Activated naive CD8-positive, alpha-beta T cell (primary cell): Measurements from ENCODE around the gene PAPPA.

Experiments
- H3K27ac Mint-ChIP-seq: one replicate; pipeline ENCODE4 v1.8.0; 2021; ENCODE audit warnings: mixed read lengths
- H3K27me3 Mint-ChIP-seq: one replicate; pipeline ENCODE4 v1.8.0; 2021; ENCODE audit warnings: mixed read lengths
- H3K36me3 Mint-ChIP-seq: one replicate; pipeline ENCODE4 v1.8.0; 2021; ENCODE audit warnings: mixed read lengths
- H3K4me1 Mint-ChIP-seq: one replicate; pipeline ENCODE4 v1.8.0; 2021; ENCODE audit warnings: low read depth, mixed read lengths
- H3K4me3 Mint-ChIP-seq: one replicate; pipeline ENCODE4 v1.8.0; 2021; ENCODE audit warnings: mild to moderate bottlenecking, mixed read lengths
- H3K9me3 Mint-ChIP-seq: one replicate; pipeline ENCODE4 v1.8.0; 2021; ENCODE audit warnings: low read depth, mixed read lengths

The PAPPA gene

DNA sequence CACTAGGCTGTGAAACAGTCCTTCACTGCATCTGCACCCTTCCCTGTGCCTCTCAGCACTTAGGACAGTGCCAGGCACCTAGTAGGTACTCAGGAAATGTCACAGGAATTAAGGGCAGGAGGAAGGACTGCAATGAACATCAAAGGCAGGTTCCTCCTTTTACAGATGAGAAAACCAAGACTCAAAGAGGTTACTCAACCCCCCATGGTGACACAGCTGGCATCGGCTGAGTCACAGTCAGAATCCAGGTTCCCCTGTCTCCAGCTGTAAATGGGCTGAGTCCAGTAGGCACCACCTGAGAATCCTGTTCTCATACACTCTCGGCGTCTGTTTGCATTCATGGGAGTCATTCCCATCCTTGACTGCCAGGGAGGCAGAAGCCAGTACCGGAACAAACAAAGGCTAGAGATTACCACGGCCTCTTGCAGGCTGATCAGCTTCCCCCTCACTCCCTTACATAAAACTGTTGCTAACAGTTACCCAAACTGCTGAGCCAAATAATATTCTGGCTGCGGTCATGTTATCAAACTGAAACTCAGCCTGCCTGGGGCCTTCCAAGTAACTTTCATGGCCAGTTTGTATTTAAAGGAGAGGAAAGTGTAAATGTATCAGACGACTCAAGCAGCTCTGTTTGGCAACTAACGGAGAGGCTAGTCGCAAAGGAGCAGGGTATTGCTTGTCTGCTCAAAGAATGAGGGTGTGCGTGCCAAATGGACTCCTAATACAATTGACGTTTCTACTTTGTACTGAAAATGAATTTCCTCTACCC lies 201.7 kb downstream of the PAPPA start:
- Mint-ChIP-seq H3K9me3 (no peaks in the 10 kb centered on the region), H3K27ac (no peak overlapping the region), H3K4me3 (no peak overlapping the region), H3K36me3 (no peaks in the 10 kb centered on the region), H3K4me1 (no peaks in the 10 kb centered on the region), H3K27me3 (no peaks in the 10 kb centered on the region)

GRCh38 chr9:116358251-116358650 lies 204.7 kb downstream of the PAPPA start:
- Mint-ChIP-seq H3K27ac (no peak overlapping the region), H3K27me3 (no peaks in the 10 kb centered on the region), H3K9me3 (no peaks in the 10 kb centered on the region), H3K4me1 (no peaks in the 10 kb centered on the region), H3K4me3 (no peak overlapping the region), H3K36me3 (no peaks in the 10 kb centered on the region)

GRCh38 chr9:116360016-116360415 lies 206.4 kb downstream of the PAPPA start:
- Mint-ChIP-seq H3K9me3 (no peaks in the 10 kb centered on the region), H3K4me3 (no peak overlapping the region), H3K27ac (no peak overlapping the region), H3K27me3 (no peaks in the 10 kb centered on the region), H3K4me1 (no peaks in the 10 kb centered on the region), H3K36me3 (no peaks in the 10 kb centered on the region)

DNA sequence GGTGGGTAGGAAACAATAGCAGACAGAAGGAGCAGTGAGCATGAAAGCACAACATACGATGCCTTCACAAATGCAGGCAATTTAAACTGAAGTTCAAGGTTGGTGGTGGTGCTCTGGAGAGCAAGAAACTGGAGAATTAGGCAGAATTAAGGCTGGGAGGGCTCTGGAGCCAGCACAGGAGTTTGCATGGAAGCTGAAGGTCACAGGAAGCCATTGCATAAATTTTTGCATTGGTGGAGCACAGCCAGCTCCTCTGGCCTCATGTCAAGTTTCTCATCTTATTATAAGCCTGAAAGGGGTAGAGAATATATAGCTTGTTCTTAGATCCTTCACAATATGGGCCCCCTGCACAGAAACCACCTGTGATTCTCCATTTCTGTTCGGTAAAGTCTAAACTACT lies 207.4 kb downstream of the PAPPA start:
- Mint-ChIP-seq H3K36me3 (no peaks in the 10 kb centered on the region), H3K9me3 (no peaks in the 10 kb centered on the region), H3K4me3 (no peak overlapping the region), H3K4me1 (no peaks in the 10 kb centered on the region), H3K27me3 (no peaks in the 10 kb centered on the region), H3K27ac (no peak overlapping the region)

DNA sequence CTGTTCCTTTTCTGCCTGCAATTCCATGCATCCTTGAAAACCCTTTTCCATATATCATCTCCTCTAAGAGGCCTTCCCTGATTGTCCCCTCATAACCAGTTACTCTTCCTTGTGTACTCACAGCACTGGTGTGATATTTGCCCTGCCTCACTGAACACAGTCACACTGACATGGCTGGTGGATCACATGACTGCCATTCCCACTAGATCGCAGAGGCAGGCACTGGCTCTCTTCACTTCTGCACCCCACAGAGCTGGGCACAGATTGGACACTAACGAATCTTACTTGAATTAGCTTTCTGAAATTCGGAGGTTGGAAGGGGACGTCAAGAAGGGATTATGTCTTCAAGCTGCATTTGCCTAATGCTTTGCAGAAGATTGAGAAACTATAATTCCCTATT lies 208.0 kb downstream of the PAPPA start:
- Mint-ChIP-seq H3K9me3 (no peaks in the 10 kb centered on the region), H3K4me1 (no peaks in the 10 kb centered on the region), H3K27me3 (no peaks in the 10 kb centered on the region), H3K36me3 (no peaks in the 10 kb centered on the region), H3K27ac (no peak overlapping the region), H3K4me3 (no peak overlapping the region)

GRCh38 chr9:116362493-116362892 lies 208.9 kb downstream of the PAPPA start:
- Mint-ChIP-seq H3K9me3 (no peaks in the 10 kb centered on the region), H3K4me1 (no peaks in the 10 kb centered on the region), H3K4me3 (no peak overlapping the region), H3K36me3 (no peaks in the 10 kb centered on the region), H3K27ac (no peak overlapping the region), H3K27me3 (no peaks in the 10 kb centered on the region)

GRCh38 chr9:116365056-116365471 lies 211.5 kb downstream of the PAPPA start:
- H3K27ac Mint-ChIP-seq: no peak overlapping the region
- no peaks in the 10 kb centered on the region for H3K9me3 Mint-ChIP-seq
- H3K4me1 Mint-ChIP-seq: no peaks in the 10 kb centered on the region
- no peak overlapping the region for H3K4me3 Mint-ChIP-seq
- H3K36me3 Mint-ChIP-seq: no peaks in the 10 kb centered on the region
- no peaks in the 10 kb centered on the region for H3K27me3 Mint-ChIP-seq

- Mint-ChIP-seq H3K27ac (no peak overlapping the region), H3K4me3 (no peak overlapping the region), H3K27me3 (no peaks in the 10 kb centered on the region), H3K36me3 (no peaks in the 10 kb centered on the region), H3K4me1 (no peaks in the 10 kb centered on the region), H3K9me3 (no peaks in the 10 kb centered on the region)
Measured at GRCh38 chr9:116366241-116366640, 212.7 kb downstream of the PAPPA start.

GRCh38 chr9:116368680-116369079 lies 215.1 kb downstream of the PAPPA start:
- Mint-ChIP-seq H3K27ac (no peak overlapping the region), H3K27me3 (no peaks in the 10 kb centered on the region), H3K36me3 (no peaks in the 10 kb centered on the region), H3K9me3 (no peaks in the 10 kb centered on the region), H3K4me3 (no peak overlapping the region), H3K4me1 (no peaks in the 10 kb centered on the region)

GRCh38 chr9:116369706-116370105 lies 216.1 kb downstream of the PAPPA start:
- no peaks in the 10 kb centered on the region for H3K36me3 Mint-ChIP-seq
- no peaks in the 10 kb centered on the region for H3K9me3 Mint-ChIP-seq
- H3K4me3 Mint-ChIP-seq: no peak overlapping the region
- no peak overlapping the region for H3K27ac Mint-ChIP-seq
- no peaks in the 10 kb centered on the region for H3K4me1 Mint-ChIP-seq
- H3K27me3 Mint-ChIP-seq: no peaks in the 10 kb centered on the region

- no peaks in the 10 kb centered on the region for H3K9me3 Mint-ChIP-seq
- no peaks in the 10 kb centered on the region for H3K27me3 Mint-ChIP-seq
- no peak overlapping the region for H3K4me3 Mint-ChIP-seq
- no peaks in the 10 kb centered on the region for H3K4me1 Mint-ChIP-seq
- H3K27ac Mint-ChIP-seq: no peak overlapping the region
- H3K36me3 Mint-ChIP-seq: no peaks in the 10 kb centered on the region
Measured at GRCh38 chr9:116370556-116370955, 217.0 kb downstream of the PAPPA start.

- no peaks in the 10 kb centered on the region for H3K9me3 Mint-ChIP-seq
- no peaks in the 10 kb centered on the region for H3K27me3 Mint-ChIP-seq
- no peak overlapping the region for H3K27ac Mint-ChIP-seq
- H3K36me3 Mint-ChIP-seq: no peaks in the 10 kb centered on the region
- H3K4me1 Mint-ChIP-seq: no peaks in the 10 kb centered on the region
- no peak overlapping the region for H3K4me3 Mint-ChIP-seq
Measured at GRCh38 chr9:116372081-116372673, 218.6 kb downstream of the PAPPA start.

GRCh38 chr9:116372786-116373185 lies 219.2 kb downstream of the PAPPA start:
- Mint-ChIP-seq H3K27me3 (no peaks in the 10 kb centered on the region), H3K4me3 (no peak overlapping the region), H3K9me3 (no peaks in the 10 kb centered on the region), H3K27ac (no peak overlapping the region), H3K36me3 (no peaks in the 10 kb centered on the region), H3K4me1 (no peaks in the 10 kb centered on the region)

DNA sequence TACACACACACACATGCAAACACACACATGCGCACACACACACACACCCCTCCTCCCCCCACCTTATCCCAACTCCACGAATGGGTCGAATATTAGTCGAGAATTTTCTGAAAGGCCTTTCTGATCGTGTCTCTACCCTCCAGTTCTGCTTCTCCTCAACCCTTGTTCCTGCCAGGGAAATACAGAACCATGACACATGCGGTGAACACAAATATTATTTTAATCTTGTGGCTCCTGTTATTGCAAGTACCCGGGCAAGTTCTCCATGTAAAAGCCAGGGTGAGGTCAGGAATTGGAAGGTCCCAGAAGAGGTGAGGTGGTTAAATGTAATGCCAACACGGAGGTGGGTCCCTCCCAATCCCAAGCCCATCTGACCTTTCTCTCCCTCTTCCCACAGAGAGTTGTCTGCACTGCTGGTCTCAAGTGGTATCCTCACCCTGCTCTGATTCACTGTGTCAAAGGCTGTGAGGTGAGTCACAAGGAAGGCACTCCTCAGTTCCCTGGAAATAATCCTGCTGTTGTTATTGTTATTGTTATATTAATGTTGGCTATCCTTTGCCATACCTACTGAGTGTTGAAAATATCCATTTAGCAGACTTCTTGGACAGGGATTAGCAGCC lies 223.7 kb downstream of the PAPPA start:
- Mint-ChIP-seq H3K36me3 (no peaks in the 10 kb centered on the region), H3K4me1 (no peaks in the 10 kb centered on the region), H3K9me3 (no peaks in the 10 kb centered on the region), H3K27me3 (no peaks in the 10 kb centered on the region), H3K27ac (no peak overlapping the region), H3K4me3 (no peak overlapping the region)

DNA sequence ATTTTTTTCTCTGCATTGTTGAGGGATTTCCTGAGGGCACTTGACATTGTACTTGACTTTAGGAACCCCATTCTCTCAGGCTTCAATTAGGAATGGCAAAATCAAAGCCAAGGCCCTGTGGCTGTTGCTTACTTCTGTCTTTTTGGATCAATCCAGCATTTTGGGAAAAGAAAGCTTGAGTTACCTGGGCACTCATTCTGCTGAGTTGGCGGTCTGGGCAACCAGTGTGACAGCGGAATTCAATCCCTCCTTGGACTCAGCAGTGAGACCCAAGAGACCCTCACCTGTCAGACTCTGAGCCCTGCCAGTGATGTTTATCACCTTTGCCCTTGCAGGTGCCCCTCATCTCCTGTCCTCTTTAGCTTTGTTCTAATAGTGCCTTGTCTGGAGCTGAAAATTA lies 225.3 kb downstream of the PAPPA start:
- no peaks in the 10 kb centered on the region for H3K9me3 Mint-ChIP-seq
- H3K27ac Mint-ChIP-seq: no peak overlapping the region
- H3K4me3 Mint-ChIP-seq: no peak overlapping the region
- H3K4me1 Mint-ChIP-seq: no peaks in the 10 kb centered on the region
- no peaks in the 10 kb centered on the region for H3K36me3 Mint-ChIP-seq
- H3K27me3 Mint-ChIP-seq: no peaks in the 10 kb centered on the region
